H1 (cell line): ENCODE results near the gene RFLNA. TPM values are rescaled to one million over a fixed set of nuclear protein-coding genes. Genes with fewer than 3 reads are reported as not detected.

Source experiments
- CTCF ChIA-PET: fragments of 300-600 bp; sonication (Branson Sonifier 250); formaldehyde crosslinking; loops from one replicate; lab custom pipeline; 2021; ENCODE audit not compliant: partially characterized antibody; lab: Charles Lee
- POLR2A ChIA-PET: fragments of 300-600 bp; sonication (Branson Sonifier 250); formaldehyde crosslinking; loops from one replicate; lab custom pipeline; 2021; ENCODE audit warnings: inconsistent platforms; ENCODE audit not compliant: partially characterized antibody; lab: Charles Lee
- DNase-seq, 2 experiments: peaks; one replicate each; pipeline versions ENCODE4 v3.0.0 to v3.0.0-alpha.2; 2010 to 2022; ENCODE audit warnings: low spot score in 2 of 2, low read depth in 1 of 2, mixed read lengths in 1 of 2
- FAIRE-seq: peaks from 2 replicates; lab custom pipeline; 2011; peaks lifted over from hg19 to GRCh38; lab: Jason Lieb, UNC
- H2AFZ ChIP-seq: 2 replicates; pipeline ENCODE4 v1.8.1; 2012; ENCODE audit warnings: low read length, inconsistent platforms
- H2AK5ac ChIP-seq: 2 replicates; pipeline ENCODE4 v1.6.1; 2013; ENCODE audit warnings: low read depth, low read length
- H2BK120ac ChIP-seq: replicated peaks from 2 replicates; pipeline ENCODE3; 2013; ENCODE audit warnings: low read depth, low read length, inconsistent platforms
- H2BK12ac ChIP-seq: 2 replicates; pipeline ENCODE4 v1.6.1; 2013; ENCODE audit warnings: low read depth, low read length
- H2BK15ac ChIP-seq: 2 replicates; pipeline ENCODE4 v1.6.1; 2013; ENCODE audit warnings: low read length
- H2BK20ac ChIP-seq: 2 replicates; pipeline ENCODE4 v1.6.1; 2013; ENCODE audit warnings: low read length
- H2BK5ac ChIP-seq: 2 replicates; pipeline ENCODE4 v1.6.1; 2013; ENCODE audit warnings: low read depth, low read length
- H3K14ac ChIP-seq: 2 replicates; pipeline ENCODE4 v1.6.1; 2013; ENCODE audit warnings: inconsistent platforms; ENCODE audit not compliant: insufficient read length
- H3K18ac ChIP-seq: 2 replicates; pipeline ENCODE4 v1.6.1; 2013; ENCODE audit warnings: low read length; ENCODE audit errors: extremely low read depth
- H3K23ac ChIP-seq: 2 replicates; pipeline ENCODE4 v1.6.1; 2013; ENCODE audit warnings: inconsistent platforms; ENCODE audit not compliant: insufficient read length
- H3K23me2 ChIP-seq: 2 replicates; pipeline ENCODE4 v1.6.1; 2013; ENCODE audit warnings: low read depth, low read length
- H3K27ac ChIP-seq: 2 replicates; pipeline ENCODE4 v1.6.1; 2011; ENCODE audit warnings: low read depth, low read length, inconsistent platforms
- H3K27me3 ChIP-seq, 4 experiments: replicated peaks in 1 of 4; 1 replicate in 1 of 4; 2 replicates in 3 of 4; pipeline versions ENCODE4 v1.6.1 to v1.8.1; 2011 to 2013; ENCODE audit warnings: low read length in 3 of 4, mild to moderate bottlenecking in 3 of 4, inconsistent platforms in 2 of 4, mixed read lengths in 2 of 4, moderate library complexity in 1 of 4; ENCODE audit not compliant: control insufficient read depth in 3 of 4, insufficient read depth in 3 of 4; ENCODE audit errors: extremely low read depth in 1 of 4
- H3K36me3 ChIP-seq, 4 experiments: 2 replicates each; pipeline versions ENCODE4 v1.6.1 to v1.8.1; 2011 to 2013; ENCODE audit warnings: mild to moderate bottlenecking in 4 of 4, low read length in 3 of 4, moderate library complexity in 2 of 4, control low read depth in 1 of 4, inconsistent platforms in 1 of 4; ENCODE audit not compliant: insufficient read depth in 4 of 4, control insufficient read depth in 2 of 4
- H3K4ac ChIP-seq: replicated peaks from 2 replicates; pipeline ENCODE3; 2013; ENCODE audit warnings: low read length, low read depth, mixed read lengths, inconsistent platforms; ENCODE audit not compliant: insufficient read length
- H3K4me1 ChIP-seq, 4 experiments: replicated peaks in 1 of 4; 1 replicate in 1 of 4; 2 replicates in 3 of 4; pipeline versions ENCODE4 v1.6.1 to v1.8.1; 2011 to 2013; ENCODE audit warnings: low read length in 3 of 4, inconsistent platforms in 2 of 4, mixed read lengths in 1 of 4; ENCODE audit not compliant: insufficient read depth in 4 of 4, control insufficient read depth in 3 of 4
- H3K4me2 ChIP-seq, 2 experiments: 2 replicates each; pipeline versions ENCODE4 v1.6.1 to v1.8.1; 2011 to 2013; ENCODE audit warnings: low read depth in 2 of 2, low read length in 2 of 2, control low read depth in 1 of 2, inconsistent platforms in 1 of 2, mild to moderate bottlenecking in 1 of 2; ENCODE audit not compliant: insufficient read depth in 1 of 2
- H3K4me3 ChIP-seq, 4 experiments: fragments of 200-600, 300-600 bp in 1 of 4; sonication (generic), shearing (Covaris generic), sonication (Bioruptor Twin) in 1 of 4; 2 replicates each; pipeline versions ENCODE4 v1.5.1 to v1.8.1; 2011 to 2016; ENCODE audit warnings: low read length in 4 of 4, low read depth in 3 of 4, control low read depth in 2 of 4, inconsistent platforms in 2 of 4, mild to moderate bottlenecking in 2 of 4, mixed read lengths in 1 of 4, moderate library complexity in 1 of 4; ENCODE audit not compliant: insufficient read depth in 2 of 4; ENCODE audit errors: extremely low read depth in 1 of 4
- H3K56ac ChIP-seq: replicated peaks from 2 replicates; pipeline ENCODE3; 2013; ENCODE audit warnings: low read depth, mild to moderate bottlenecking, mixed read lengths, low read length, inconsistent platforms; ENCODE audit not compliant: insufficient read length
- H3K79me1 ChIP-seq: 2 replicates; pipeline ENCODE4 v1.6.1; 2013; ENCODE audit warnings: low read depth, low read length, control low read depth
- H3K79me2 ChIP-seq, 2 experiments: 2 replicates each; pipeline versions ENCODE4 v1.6.1 to v1.8.1; 2012 to 2013; ENCODE audit warnings: low read length in 2 of 2, mild to moderate bottlenecking in 2 of 2, inconsistent platforms in 1 of 2; ENCODE audit not compliant: insufficient read depth in 2 of 2, control insufficient read depth in 1 of 2
- H3K9ac ChIP-seq, 4 experiments: replicated peaks in 1 of 4; 1 replicate in 1 of 4; 2 replicates in 3 of 4; pipeline versions ENCODE4 v1.6.1 to v1.8.1; 2011 to 2013; ENCODE audit warnings: low read depth in 3 of 4, low read length in 3 of 4, control low read depth in 2 of 4, mild to moderate bottlenecking in 2 of 4, moderate library complexity in 2 of 4, inconsistent platforms in 1 of 4; ENCODE audit errors: extremely low read depth in 1 of 4
- H3K9me3 ChIP-seq, 2 experiments: 2 replicates each; pipeline versions ENCODE4 v1.6.1 to v1.8.1; 2012 to 2013; ENCODE audit warnings: mild to moderate bottlenecking in 2 of 2, moderate library complexity in 2 of 2, control low read depth in 1 of 2, inconsistent platforms in 1 of 2, low read depth in 1 of 2, low read length in 1 of 2, mixed read lengths in 1 of 2; ENCODE audit not compliant: insufficient read depth in 2 of 2
- H4K20me1 ChIP-seq, 2 experiments: replicated peaks in 1 of 2; 2 replicates each; pipeline versions ENCODE3 to v1.8.1; 2011 to 2013; ENCODE audit warnings: inconsistent platforms in 2 of 2, low read length in 2 of 2, mild to moderate bottlenecking in 1 of 2; ENCODE audit not compliant: insufficient read depth in 2 of 2, control insufficient read depth in 1 of 2
- H4K5ac ChIP-seq: 2 replicates; pipeline ENCODE4 v1.6.1; 2013; ENCODE audit warnings: low read length, low read depth, mixed read lengths, inconsistent platforms; ENCODE audit not compliant: insufficient read length
- H4K8ac ChIP-seq: 2 replicates; pipeline ENCODE4 v1.8.0; 2013; ENCODE audit warnings: mild to moderate bottlenecking, moderate library complexity, low read length, inconsistent platforms; ENCODE audit not compliant: insufficient read depth; ENCODE audit errors: extremely low read depth
- H4K91ac ChIP-seq: replicated peaks from 2 replicates; pipeline ENCODE3; 2013; ENCODE audit warnings: low read length, mixed read lengths, inconsistent platforms; ENCODE audit not compliant: insufficient read length
- FOSL1 ChIP-seq: IDR thresholded peaks from 2 replicates; pipeline ENCODE4 v1.6.1; 2011; ENCODE audit warnings: mild to moderate bottlenecking, low read depth, low read length, moderate library complexity; ENCODE audit not compliant: insufficient read depth
- KDM1A ChIP-seq: fragments of 200-600, 300-600 bp; sonication (generic); IDR thresholded peaks from 2 replicates; pipeline ENCODE4 v1.7.1; 2016; ENCODE audit warnings: mild to moderate bottlenecking, low read length, borderline replicate concordance
- MAX ChIP-seq: IDR thresholded peaks from 2 replicates; pipeline ENCODE4 v1.6.1; 2012; ENCODE audit warnings: inconsistent platforms
- NANOG ChIP-seq: IDR thresholded peaks from 2 replicates; pipeline ENCODE4 v1.6.1; 2011; ENCODE audit warnings: low read length, low read depth, mild to moderate bottlenecking, inconsistent platforms; ENCODE audit not compliant: insufficient read depth, poor library complexity, severe bottlenecking
- SAP30 ChIP-seq: fragments of 300-600 bp; sonication (generic); IDR thresholded peaks from 2 replicates; pipeline ENCODE4 v1.7.1; 2012; ENCODE audit warnings: low read length, moderate library complexity, mild to moderate bottlenecking, inconsistent platforms; ENCODE audit not compliant: insufficient read depth, insufficient replicate concordance
- TAF1 ChIP-seq: IDR thresholded peaks from 2 replicates; pipeline ENCODE4 v1.6.1; 2011; ENCODE audit warnings: mild to moderate bottlenecking, low read depth, low read length
- WGBS, 2 experiments: shearing (Covaris generic) in 1 of 2; methylation state at CpG; one replicate each; pipeline versions ENCODE4 v1.1.6 to v1.1.7; 2013 to 2015; ENCODE audit warnings: low lambda C conversion rate in 2 of 2, mixed read lengths in 2 of 2, inconsistent platforms in 1 of 2, low coverage in 1 of 2, missing lambda C conversion rate in 1 of 2; ENCODE audit not compliant: insufficient replicate concordance in 2 of 2, insufficient coverage in 1 of 2, insufficient read length in 1 of 2; ENCODE audit errors: extremely low coverage in 1 of 2, missing lambda C conversion rate in 1 of 2; 5-methylcytosine and 5-hydroxymethylcytosine counted together
- polyA plus RNA-seq, 7 experiments: library from polyadenylated mRNA; depleted of rRNA in 3 of 7; stranded (reverse) in 5 of 7; unstranded in 2 of 7; fragments of >200 nt in 5 of 7; fragments of 200-250 nt in 2 of 7; gene quantifications; 1 replicate in 5 of 7; 2 replicates in 1 of 7; 4 replicates in 1 of 7; pipeline versions ENCODE4 v1.2.1 to v1.2.3, GENCODE V29; 2011 to 2013; ENCODE audit warnings: missing spikeins in 2 of 7, mixed read lengths in 2 of 7
- total RNA-seq: library from RNA; stranded (reverse); fragmentation: NEBNext Ultra II Directional; extraction: Animal tissue kit (Norgen Biotek cat#: 25700); gene quantifications from 2 replicates; pipeline ENCODE4 v1.2.1, GENCODE V29; 2021

Gene RFLNA
- total and polyA plus RNA-seq, 2 of the 8 experiments (the other 6 are each of a cell fraction or from before 2014, with no cell fraction given) = 6.4 to 6.6 TPM

GRCh38 chr12:124347335-124347734 is 52.4 kb downstream of the RFLNA start:
- Histone ChIP-seq H3K36me3 (peaks cover 17 to 44% (median 43%) of the 10 kb centered on the region in 4 experiments), H3K27me3 (no peaks in the 10 kb centered on the region)

More at GRCh38 chr12:124347335-124347734, 52.4 kb downstream of the RFLNA start:
- Histone ChIP-seq H4K91ac (no peak overlapping the region), H3K79me2 (no peaks in the 10 kb centered on the region), H3K18ac (no peak overlapping the region), H4K20me1 (peaks cover 0 to 12% of the 10 kb centered on the region in 2 experiments), H2BK15ac (no peak overlapping the region), H3K14ac (no peak overlapping the region), H3K9me3 (no peaks in the 10 kb centered on the region), H2BK5ac (no peak overlapping the region), H2AFZ (no peak overlapping the region), H3K56ac (no peak overlapping the region), H3K4me2 (no peak overlapping the region), H3K23ac (no peak overlapping the region), H3K23me2 (no peaks in the 10 kb centered on the region), H3K4me1 (no peaks in the 10 kb centered on the region), H3K4ac (no peak overlapping the region), H2BK12ac (no peak overlapping the region), H3K79me1 (no peaks in the 10 kb centered on the region), H4K8ac (no peak overlapping the region), H3K27ac (no peak overlapping the region), H4K5ac (no peak overlapping the region), H3K9ac (no peak overlapping the region), H2AK5ac (no peak overlapping the region), H2BK20ac (no peak overlapping the region), H2BK120ac (no peak overlapping the region), H3K4me3 (no peak overlapping the region)
- 95% methylated on average over 9 of the region's 9 CpGs; no CpG with 5 or more reads in 1 of the 2 experiments for WGBS, 2 experiments
- no peak for DNase-seq
- ChIA-PET POLR2A (interaction anchor here (0.7 kb wide), 1 partner anchor 9 kb away, joined by 3 read pairs; no protein-coding TSS in a partner anchor), CTCF (interaction anchor here (0.6 to 2.9 kb wide), 27 partner anchors 9 to 428 kb away, joined by 3 to 14 read pairs (median 4); no protein-coding TSS in a partner anchor)
- no peak for FAIRE-seq
- TF ChIP-seq FOSL1 (no peak), SAP30 (no peak), MAX (no peak), NANOG (no peak), KDM1A (no peak), TAF1 (no peak)
